Breast epithelium (tissue), 3 donors: Measurements from ENCODE around the gene GAL3ST2.

Experiments used
- POLR2A ChIP-seq: fragments of 450-650 bp; IDR thresholded peaks from one replicate; pipeline ENCODE4 v1.6.1; 2016; ENCODE audit warnings: antibody characterized with exemption, mild to moderate bottlenecking, moderate library complexity
- TF ChIP-seq, protein P1 (sequence below), 3 donors: fragments of 450-650 bp; IDR thresholded peaks; one replicate each; pipeline ENCODE4 v1.5.1; 2016 to 2017; ENCODE audit warnings: antibody characterized with exemption in 3 of 3, mild to moderate bottlenecking in 3 of 3, moderate library complexity in 3 of 3

DNA sequence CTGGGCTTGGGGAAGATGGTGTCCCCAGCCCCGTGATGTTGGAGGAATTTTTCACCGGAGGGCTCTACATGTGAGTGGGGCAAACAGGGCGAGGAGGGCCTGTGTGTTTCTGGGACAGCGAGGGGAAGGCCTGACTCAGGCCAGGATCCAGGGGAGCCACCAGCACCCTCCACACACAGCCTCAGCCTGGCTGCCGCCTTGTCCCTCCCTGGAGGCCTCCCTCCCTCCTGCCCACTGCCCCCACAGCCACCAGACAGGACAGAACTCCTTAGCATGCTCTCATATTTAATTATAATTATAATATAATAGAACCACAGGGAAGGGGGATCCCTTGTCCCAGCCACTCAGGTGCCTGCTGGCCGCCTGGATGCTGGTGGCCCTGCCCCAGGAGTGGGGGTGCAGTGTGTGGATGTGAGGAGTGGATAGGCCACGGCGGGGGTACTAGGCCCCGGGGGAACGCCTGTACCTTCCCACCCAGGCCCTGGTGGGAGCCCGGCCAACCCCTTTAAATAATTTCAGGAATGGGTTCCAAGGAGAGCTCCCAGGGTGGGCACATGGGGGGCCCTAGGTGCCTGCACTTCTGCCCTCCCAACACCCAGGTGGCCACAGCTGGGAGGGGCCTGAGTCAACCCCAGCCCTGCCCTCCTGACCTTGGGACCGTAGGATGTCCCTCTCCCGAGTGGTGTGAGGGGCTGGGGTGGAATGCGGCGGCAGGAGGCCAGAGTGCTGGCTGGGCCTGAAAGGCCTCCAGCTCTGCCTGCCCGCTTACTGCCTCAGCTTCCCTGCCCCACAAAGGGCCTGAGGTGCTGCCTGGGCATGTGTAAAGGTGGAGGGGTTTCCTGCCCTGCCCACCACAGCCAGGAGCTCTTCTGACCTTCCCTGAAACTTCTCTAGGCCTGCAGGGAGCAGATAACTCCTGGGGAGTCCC, 73.3 kb downstream of the GAL3ST2 start:
- TF ChIP-seq, protein P1, sequence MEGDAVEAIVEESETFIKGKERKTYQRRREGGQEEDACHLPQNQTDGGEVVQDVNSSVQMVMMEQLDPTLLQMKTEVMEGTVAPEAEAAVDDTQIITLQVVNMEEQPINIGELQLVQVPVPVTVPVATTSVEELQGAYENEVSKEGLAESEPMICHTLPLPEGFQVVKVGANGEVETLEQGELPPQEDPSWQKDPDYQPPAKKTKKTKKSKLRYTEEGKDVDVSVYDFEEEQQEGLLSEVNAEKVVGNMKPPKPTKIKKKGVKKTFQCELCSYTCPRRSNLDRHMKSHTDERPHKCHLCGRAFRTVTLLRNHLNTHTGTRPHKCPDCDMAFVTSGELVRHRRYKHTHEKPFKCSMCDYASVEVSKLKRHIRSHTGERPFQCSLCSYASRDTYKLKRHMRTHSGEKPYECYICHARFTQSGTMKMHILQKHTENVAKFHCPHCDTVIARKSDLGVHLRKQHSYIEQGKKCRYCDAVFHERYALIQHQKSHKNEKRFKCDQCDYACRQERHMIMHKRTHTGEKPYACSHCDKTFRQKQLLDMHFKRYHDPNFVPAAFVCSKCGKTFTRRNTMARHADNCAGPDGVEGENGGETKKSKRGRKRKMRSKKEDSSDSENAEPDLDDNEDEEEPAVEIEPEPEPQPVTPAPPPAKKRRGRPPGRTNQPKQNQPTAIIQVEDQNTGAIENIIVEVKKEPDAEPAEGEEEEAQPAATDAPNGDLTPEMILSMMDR (IDR thresholded peaks at IDR 0.05): no peak
- no peak for TF ChIP-seq POLR2A
